Transverse colon (tissue), 4 donors: ENCODE measurements around the gene SPG7.

ENCODE experiments used
- CTCF ChIP-seq, 5 experiments: fragments of 200-600 bp in 3 of 5; fragments of 450-650 bp in 2 of 5; sonication (generic) in 3 of 5; IDR thresholded peaks; 1 replicate in 2 of 5; 2 replicates in 3 of 5; pipeline ENCODE4 v1.5.1; 2016 to 2017; ENCODE audit warnings: antibody characterized with exemption in 5 of 5, inconsistent platforms in 3 of 5, mild to moderate bottlenecking in 2 of 5, moderate library complexity in 1 of 5
- EP300 ChIP-seq: sonication (generic); formaldehyde crosslinking; IDR thresholded peaks from one replicate; pipeline ENCODE4 v1.6.1; 2017; ENCODE audit warnings: antibody characterized with exemption, low read depth
- POLR2A ChIP-seq: fragments of 450-650 bp; IDR thresholded peaks from one replicate; pipeline ENCODE4 v1.6.1; 2016; ENCODE audit warnings: antibody characterized with exemption, mild to moderate bottlenecking, moderate library complexity
- POLR2AphosphoS5 ChIP-seq, 3 donors: sonication (generic); formaldehyde crosslinking; IDR thresholded peaks; one replicate each; pipeline ENCODE4 v1.6.1; 2016; ENCODE audit warnings: antibody characterized with exemption in 3 of 3

DNA sequence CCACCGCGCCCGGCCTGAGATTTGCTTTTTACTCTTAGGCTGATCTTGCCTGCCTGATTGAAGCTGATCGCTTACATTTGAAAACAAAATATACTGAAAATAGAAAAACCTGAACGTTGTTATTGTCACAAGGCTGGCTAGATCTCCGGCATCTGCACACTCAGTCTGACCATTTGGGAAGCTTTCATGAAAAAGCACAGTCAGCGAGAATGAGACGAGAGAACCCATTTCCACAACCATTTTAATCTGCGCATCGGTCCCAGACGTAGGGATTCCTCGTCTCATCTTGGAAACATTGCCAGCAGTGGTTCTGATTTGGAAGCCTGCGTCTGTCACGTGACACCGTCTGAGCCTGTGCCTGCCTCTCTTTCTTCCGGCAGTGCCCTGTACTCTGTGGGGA is 20.9 kb downstream of the SPG7 start:
- TF ChIP-seq CTCF (IDR thresholded peaks at IDR 0.05) (no peak), EP300 (no peak), POLR2AphosphoS5 (IDR thresholded peaks at IDR 0.05) (no peak), POLR2A (no peak)
